Heart left ventricle (tissue), 16 donors: ENCODE measurements around the gene SIRPB2. TPM values are rescaled to one million over a fixed set of nuclear protein-coding genes. Genes with fewer than 3 reads are reported as not detected.

ENCODE experiments used
- ATAC-seq, 4 donors: fragments of 200-7000 bp; cut with Tn5 transposase; one replicate each; pipeline ENCODE4 v1.9.1; 2020 to 2022; ENCODE audit warnings: moderate library complexity in 4 of 4, mild to moderate bottlenecking in 3 of 4, moderate number of reproducible peaks in 1 of 4
- DNase-seq, 5 donors: peaks; one replicate each; pipeline ENCODE4 v3.0.0-alpha.2; 2020
- H3K27ac ChIP-seq, 12 donors: fragments of 200-600 bp; sonication (generic) in 4 of 12; one replicate each; pipeline versions ENCODE4 v1.5.0 to v1.8.0; 2016 to 2022; ENCODE audit warnings: mild to moderate bottlenecking in 2 of 12
- H3K27me3 ChIP-seq, 9 donors: fragments of 200-600 bp; sonication (generic) in 2 of 9; one replicate each; pipeline versions ENCODE4 v1.5.1 to v1.8.0; 2016 to 2022; ENCODE audit warnings: mild to moderate bottlenecking in 3 of 9
- H3K36me3 ChIP-seq, 9 donors: fragments of 200-600 bp; sonication (generic) in 2 of 9; one replicate each; pipeline versions ENCODE4 v1.5.0 to v1.8.0; 2018 to 2022; ENCODE audit warnings: mild to moderate bottlenecking in 2 of 9
- H3K4me1 ChIP-seq, 12 donors: fragments of 200-600 bp; sonication (generic) in 4 of 12; one replicate each; pipeline versions ENCODE4 v1.5.0 to v1.8.0; 2016 to 2022; ENCODE audit warnings: mild to moderate bottlenecking in 3 of 12
- H3K4me3 ChIP-seq, 12 donors: fragments of 200-600 bp; sonication (generic) in 4 of 12; one replicate each; pipeline versions ENCODE4 v1.5.0 to v1.8.0; 2017 to 2022; ENCODE audit warnings: mild to moderate bottlenecking in 9 of 12, moderate library complexity in 4 of 12
- H3K9me3 ChIP-seq, 12 donors: fragments of 200-600 bp; sonication (generic) in 4 of 12; one replicate each; pipeline versions ENCODE4 v1.5.0 to v1.8.0; 2016 to 2022; ENCODE audit warnings: mild to moderate bottlenecking in 1 of 12
- CTCF ChIP-seq, 12 donors: fragments of 200-600 bp; sonication (generic) in 4 of 12; IDR thresholded peaks; one replicate each; pipeline versions ENCODE4 v1.5.0 to v1.8.0; 2018 to 2022; ENCODE audit warnings: antibody characterized with exemption in 12 of 12, mild to moderate bottlenecking in 5 of 12
- POLR2A ChIP-seq, 2 donors: fragments of 450-650 bp; IDR thresholded peaks; one replicate each; pipeline ENCODE4 v1.6.1; 2017; ENCODE audit warnings: antibody characterized with exemption in 2 of 2, mild to moderate bottlenecking in 2 of 2, moderate library complexity in 2 of 2
- WGBS, 4 donors: extraction: QIAGEN DNeasy Blood & Tissue Kit in 2 of 4; methylation state at CpG; one replicate each; pipeline versions ENCODE4 v1.1.5 to v1.1.7; 2013 to 2018; 5-methylcytosine and 5-hydroxymethylcytosine counted together
- intact Hi-C, 10 donors: fragments of 100-400 bp; cut with DNase I; formaldehyde crosslinking; loops; one replicate each; pipeline versions ENCODE4 v1.11.1 to v1.14.2; 2022
- polyA plus RNA-seq, 2 donors: library from polyadenylated mRNA; stranded (reverse); fragments of 200-250 nt; gene quantifications; one replicate each; pipeline ENCODE4 v1.2.3, GENCODE V29; 2013
- total RNA-seq, 9 donors: library from RNA; depleted of rRNA in 2 of 9; stranded (reverse); fragments of >200 nt in 2 of 9; fragmentation: NEBNext Ultra II Directional in 3 of 9; extraction: Animal tissue kit (Norgen Biotek cat#: 25700) in 3 of 9; gene quantifications; one replicate each; pipeline versions ENCODE4 v1.1.0 to v1.2.4, GENCODE V29; 2016 to 2023
- donor health status: ischemic (EF 13 %, LVEDD 7.1; RV severe dilation, severe dysfunction).
- donor health status: healthy with polysubstance abuse.
- donor health status: DM: no; HTN: yes; CAD: no.
- donor health status: DM: no; HTN: no; CAD: no.
- donor health status: ischemic (EF 25% LVEDD 6.9; RV normal size, moderate dysfunction).
- donor health status: ischemic (EF 25% LVEDD 5.7; RV mildly dilated, moderate dysfunction).
- donor health status: healthy.
- donor health status: DM: yes; HTN: yes; CAD: no.
- donor health status: ischemic (EF 35%, LVEDD 5.7; RV mildly dilated, moderate dysfunction).
- donor health status: nonischemic (EF 11% LVEDD 7.7; RV severe dilation, severe dysfunction).
- donor health status: DM: yes; HTN: yes; CAD: no.
- donor health status: PGD.
- donor health status: ischemic (EF 29% LVEDD 5.4; RV normal size, mild dysfunction).
- donor health status: nonischemic (EF 23%, LVEDD 6.1; RV moderate dilation, normal function).

SIRPB2 gene
- total and polyA plus RNA-seq, 11 donors = 0.74 to 11.9 (median 2.1) TPM

- H3K9me3 ChIP-seq = peaks cover 0 to 2% (median 0%) of the 10 kb centered on the region in 12 donors
- DNase-seq (no peak), ATAC-seq (no peak)
- WGBS, 4 donors = 52 to 61% (median 59%) methylated on average over 5 of the region's 5 CpGs
- intact Hi-C loops = no loop called here
- H3K4me1 ChIP-seq = peaks cover 0 to 21% (median 0%) of the 10 kb centered on the region in 12 donors
- H3K36me3 ChIP-seq = peaks cover 0 to 6% (median 0%) of the 10 kb centered on the region in 9 donors
- H3K27ac ChIP-seq = no peak overlapping the region
- no peak overlapping the region for H3K4me3 ChIP-seq
- no peak for TF ChIP-seq CTCF (IDR thresholded peaks at IDR 0.05)
- TF ChIP-seq POLR2A (IDR thresholded peaks at IDR 0.05) = no peak
- H3K27me3 ChIP-seq = peaks cover 0 to 3% (median 0%) of the 10 kb centered on the region in 9 donors
Observed at GRCh38 chr20:1484438-1485116, 6.6 kb downstream of the SIRPB2 start.

- 61 to 74% (median 71%) methylated on average over 9 of the region's 9 CpGs for WGBS, 4 donors
- no peak for TF ChIP-seq POLR2A (IDR thresholded peaks at IDR 0.05)
- TF ChIP-seq CTCF (IDR thresholded peaks at IDR 0.05) = no peak
- no peaks in the 10 kb centered on the region for H3K9me3 ChIP-seq
- peaks cover 0 to 10% (median 0%) of the 10 kb centered on the region in 12 donors for H3K4me1 ChIP-seq
- DNase-seq = no peak
- ATAC-seq = no peak
- H3K27me3 ChIP-seq = peaks cover 0 to 3% (median 0%) of the 10 kb centered on the region in 9 donors
- H3K4me3 ChIP-seq = no peak overlapping the region
- peaks cover 0 to 19% (median 0%) of the 10 kb centered on the region in 9 donors for H3K36me3 ChIP-seq
- intact Hi-C loops = no loop called here
- no peak overlapping the region for H3K27ac ChIP-seq
Observed at GRCh38 chr20:1479831-1480595, 11.2 kb downstream of the SIRPB2 start.

GRCh38 chr20:1478566-1478965 lies 12.7 kb downstream of the SIRPB2 start:
- H3K27me3 ChIP-seq = no peaks in the 10 kb centered on the region
- 83 to 86% (median 85%) methylated on average over 4 of the region's 4 CpGs for WGBS, 4 donors
- H3K4me1 ChIP-seq = peaks cover 0 to 4% (median 0%) of the 10 kb centered on the region in 12 donors
- H3K4me3 ChIP-seq = no peak overlapping the region
- TF ChIP-seq POLR2A (IDR thresholded peaks at IDR 0.05) (no peak), CTCF (IDR thresholded peaks at IDR 0.05) (no peak)
- H3K9me3 ChIP-seq = no peaks in the 10 kb centered on the region
- DNase-seq (no peak), ATAC-seq (no peak)
- H3K27ac ChIP-seq = no peak overlapping the region
- intact Hi-C loops = no loop called here
- H3K36me3 ChIP-seq = peaks cover 0 to 19% (median 0%) of the 10 kb centered on the region in 9 donors

GRCh38 chr20:1477896-1478490 lies 13.2 kb downstream of the SIRPB2 start:
- no peak for DNase-seq
- ATAC-seq = no peak
- TF ChIP-seq POLR2A (IDR thresholded peaks at IDR 0.05) = no peak
- TF ChIP-seq CTCF (IDR thresholded peaks at IDR 0.05) = no peak
- Histone ChIP-seq H3K27me3 (no peaks in the 10 kb centered on the region), H3K9me3 (no peaks in the 10 kb centered on the region), H3K36me3 (peaks cover 0 to 19% (median 0%) of the 10 kb centered on the region in 9 donors), H3K4me3 (no peak overlapping the region), H3K27ac (no peak overlapping the region), H3K4me1 (peaks cover 0 to 8% (median 0%) of the 10 kb centered on the region in 12 donors)
- intact Hi-C loops = no loop called here
- 73 to 89% (median 88%) methylated on average over 7 of the region's 7 CpGs for WGBS, 4 donors
